B cell (primary cell): ENCODE measurements around the gene CFLAR. TPM values are rescaled to one million over a fixed set of nuclear protein-coding genes. Genes with fewer than 3 reads are reported as not detected.

Experiments
- ATAC-seq: fragments of 200-7000 bp; cut with Tn5 transposase; one replicate; pipeline ENCODE4 v1.10.0; 2021; ENCODE audit warnings: low read depth, mild to moderate bottlenecking, moderate number of reproducible peaks, moderate library complexity
- CTCF ChIA-PET: fragments of 350-600 bp; sonication (Branson Sonifier 250); formaldehyde crosslinking; loops from one replicate; lab custom pipeline; 2021; ENCODE audit warnings: antibody characterized with exemption, inconsistent platforms; lab: Charles Lee
- POLR2A ChIA-PET: fragments of 350-600 bp; sonication (Branson Sonifier 250); formaldehyde crosslinking; loops from one replicate; lab custom pipeline; 2021; ENCODE audit warnings: antibody characterized with exemption; lab: Charles Lee
- DNase-seq: peaks from one replicate; pipeline ENCODE4 v3.0.0; 2013
- H2AFZ ChIP-seq: 2 replicates; pipeline ENCODE4 v1.6.1; 2012; ENCODE audit warnings: mild to moderate bottlenecking, low read depth, low read length; ENCODE audit not compliant: insufficient read depth, poor library complexity, severe bottlenecking
- H3K27ac ChIP-seq, 2 donors: 1 replicate in 1 of 2; 2 replicates in 1 of 2; pipeline ENCODE4 v1.5.1; 2012 to 2013; ENCODE audit warnings: low read length in 2 of 2, mild to moderate bottlenecking in 2 of 2, moderate library complexity in 1 of 2
- H3K27me3 ChIP-seq, 4 experiments: fragments of 200-600 bp in 1 of 4; sonication (generic) in 1 of 4; replicated peaks in 1 of 4; 1 replicate in 2 of 4; 2 replicates in 2 of 4; pipeline versions ENCODE4 v1.6.1 to v1.7.0; 2013 to 2016; ENCODE audit warnings: low read length in 3 of 4, mild to moderate bottlenecking in 2 of 4, mixed read lengths in 1 of 4, moderate library complexity in 1 of 4; ENCODE audit not compliant: insufficient read depth in 4 of 4, control insufficient read depth in 3 of 4; ENCODE audit errors: control extremely low read depth in 1 of 4
- H3K36me3 ChIP-seq, 2 experiments: replicated peaks in 1 of 2; 1 replicate in 1 of 2; 2 replicates in 1 of 2; pipeline versions ENCODE4 v1.6.1 to v1.7.1; 2013; ENCODE audit warnings: low read length in 1 of 2; ENCODE audit not compliant: insufficient read depth in 2 of 2, control insufficient read depth in 1 of 2; ENCODE audit errors: control extremely low read depth in 1 of 2, extremely low read depth in 1 of 2
- H3K4me1 ChIP-seq, 2 donors: fragments of 200-600 bp in 1 of 2; sonication (generic) in 1 of 2; 1 replicate in 1 of 2; 2 replicates in 1 of 2; pipeline versions ENCODE4 v1.5.1 to v1.6.1; 2013 to 2017; ENCODE audit warnings: low read length in 2 of 2; ENCODE audit not compliant: control insufficient read depth in 2 of 2, insufficient read depth in 2 of 2
- H3K4me2 ChIP-seq: replicated peaks from 2 replicates; pipeline ENCODE3; 2012; ENCODE audit warnings: mild to moderate bottlenecking, low read depth, low read length; ENCODE audit not compliant: poor library complexity, severe bottlenecking
- H3K4me3 ChIP-seq, 5 experiments: fragments of 200-600 bp in 1 of 5; sonication (generic) in 1 of 5; 1 replicate in 3 of 5; 2 replicates in 2 of 5; pipeline versions ENCODE4 v1.5.1 to v1.7.0; 2011 to 2016; ENCODE audit warnings: low read length in 4 of 5, mild to moderate bottlenecking in 4 of 5, low read depth in 2 of 5, control low read depth in 1 of 5, moderate library complexity in 1 of 5; ENCODE audit not compliant: insufficient read depth in 1 of 5; ENCODE audit errors: control extremely low read depth in 1 of 5, extremely low read depth in 1 of 5
- H3K79me2 ChIP-seq: fragments of 200-600 bp; sonication (generic); one replicate; pipeline ENCODE4 v1.6.0; 2016; ENCODE audit warnings: low read length; ENCODE audit not compliant: control insufficient read depth, insufficient read depth
- H3K9ac ChIP-seq: fragments of 200-600 bp; sonication (generic); 2 replicates; pipeline ENCODE4 v1.6.1; 2017; ENCODE audit warnings: mild to moderate bottlenecking, low read length, moderate library complexity
- H3K9me3 ChIP-seq, 3 donors: one replicate each; pipeline versions ENCODE4 v1.6.1 to v1.7.1; 2013; ENCODE audit warnings: low read length in 2 of 3; ENCODE audit not compliant: control insufficient read depth in 2 of 3, insufficient read depth in 1 of 3; ENCODE audit errors: control extremely low read depth in 1 of 3
- H4K20me1 ChIP-seq: 2 replicates; pipeline ENCODE4 v1.6.0; 2012; ENCODE audit warnings: mild to moderate bottlenecking, low read length; ENCODE audit not compliant: insufficient read depth, control insufficient read depth, poor library complexity, severe bottlenecking
- H3K27ac Mint-ChIP-seq: one replicate; pipeline ENCODE4 v1.8.0; 2021; ENCODE audit warnings: mixed read lengths
- H3K27me3 Mint-ChIP-seq: one replicate; pipeline ENCODE4 v1.8.0; 2021; ENCODE audit warnings: mixed read lengths
- H3K4me1 Mint-ChIP-seq: one replicate; pipeline ENCODE4 v1.8.0; 2021; ENCODE audit warnings: mixed read lengths
- H3K4me3 Mint-ChIP-seq: one replicate; pipeline ENCODE4 v1.8.0; 2021; ENCODE audit warnings: mixed read lengths
- H3K9me3 Mint-ChIP-seq: one replicate; pipeline ENCODE4 v1.8.0; 2022; ENCODE audit warnings: mixed read lengths; ENCODE audit not compliant: insufficient read depth
- CTCF ChIP-seq: fragments of 200-600 bp; IDR thresholded peaks from one replicate; pipeline ENCODE4 v1.8.0; 2022; ENCODE audit warnings: antibody characterized with exemption, mild to moderate bottlenecking
- EZH2 ChIP-seq: IDR thresholded peaks from 2 replicates; pipeline ENCODE4 v1.6.1; 2012; ENCODE audit warnings: borderline replicate concordance, low read depth, mild to moderate bottlenecking, moderate library complexity, low read length; ENCODE audit not compliant: insufficient read depth, poor library complexity, severe bottlenecking
- WGBS: methylation state at CpG from one replicate; pipeline ENCODE4 v1.1.5; 2013; ENCODE audit warnings: missing lambda C conversion rate; ENCODE audit not compliant: insufficient coverage; 5-methylcytosine and 5-hydroxymethylcytosine counted together
- intact Hi-C: fragments of 100-400 bp; cut with micrococcal nuclease; formaldehyde crosslinking; loops from one replicate; pipeline ENCODE4 v1.10.0; 2022
- polyA plus RNA-seq: library from polyadenylated mRNA; depleted of rRNA; stranded (reverse); fragments of >200 nt; gene quantifications from 2 replicates; pipeline ENCODE4 v1.2.3, GENCODE V29; 2012
- total RNA-seq, 2 donors: library from RNA; stranded (reverse); fragments of 120-200 nt in 1 of 2; gene quantifications; 1 replicate in 1 of 2; 2 replicates in 1 of 2; pipeline versions ENCODE4 v1.2.3 to v1.2.4, GENCODE V29; 2013 to 2022

CFLAR gene
- total and polyA plus RNA-seq, 2 donors (not counting 1 experiment from before 2014, with no cell fraction given): 58.4 to 216 TPM

- Histone ChIP-seq H2AFZ (no peak overlapping the region), H3K4me3 (no peak overlapping the region), H3K27ac (no peak overlapping the region), H3K9ac (no peak overlapping the region), H3K27me3 (no peaks in the 10 kb centered on the region), H3K36me3 (peaks cover 6 to 62% of the 10 kb centered on the region in 2 experiments), H3K79me2 (peaks cover 19% of the 10 kb centered on the region), H3K4me2 (no peak overlapping the region), H3K4me1 (peaks cover 29 to 36% of the 10 kb centered on the region in 2 donors), H3K9me3 (peaks cover 0 to 7% (median 0%) of the 10 kb centered on the region in 3 donors), H4K20me1 (peaks cover 12% of the 10 kb centered on the region)
- ATAC-seq: no peak
- H3K27me3 Mint-ChIP-seq: no peaks in the 10 kb centered on the region
- WGBS: no CpG with 5 or more reads among the region's 4 CpGs
- peak overlapping the region; percentile 11 for H3K27ac Mint-ChIP-seq
- DNase-seq: no peak
- intact Hi-C loops: no loop called here
- TF ChIP-seq EZH2 (no peak), CTCF (no peak)
- peaks cover 3% of the 10 kb centered on the region for H3K9me3 Mint-ChIP-seq
- H3K4me1 Mint-ChIP-seq: peaks cover 37% of the 10 kb centered on the region
- ChIA-PET POLR2A (interaction anchor here (0.7 kb wide), 2 partner anchors 34 to 72 kb away, joined by 5 read pairs; no protein-coding TSS in a partner anchor), CTCF (no interaction called here)
- no peak overlapping the region for H3K4me3 Mint-ChIP-seq
Observed at GRCh38 chr2:201197781-201198180, 81.8 kb downstream of the CFLAR start.

GRCh38 chr2:201199847-201200246 is 83.9 kb downstream of the CFLAR start:
- no peak overlapping the region for H2AFZ ChIP-seq
- ATAC-seq (no peak), DNase-seq (no peak)
- H3K4me3 Mint-ChIP-seq: no peak overlapping the region
- no peak overlapping the region for H3K27ac Mint-ChIP-seq
- peaks cover 0 to 4% (median 0%) of the 10 kb centered on the region in 3 donors for H3K9me3 ChIP-seq
- H3K27ac ChIP-seq: no peak overlapping the region
- ChIA-PET POLR2A (no interaction called here), CTCF (no interaction called here)
- peaks cover 26% of the 10 kb centered on the region for H3K79me2 ChIP-seq
- H3K4me2 ChIP-seq: no peak overlapping the region
- peaks cover 30% of the 10 kb centered on the region for H3K4me1 Mint-ChIP-seq
- H3K4me1 ChIP-seq: peaks cover 18 to 25% of the 10 kb centered on the region in 2 donors
- no peaks in the 10 kb centered on the region for H3K27me3 Mint-ChIP-seq
- WGBS: 100% methylated on average over 1 of the region's 5 CpGs
- H3K9me3 Mint-ChIP-seq: no peaks in the 10 kb centered on the region
- no peak for TF ChIP-seq CTCF
- TF ChIP-seq EZH2: no peak
- H3K9ac ChIP-seq: no peak overlapping the region
- H4K20me1 ChIP-seq: peaks cover 12% of the 10 kb centered on the region
- H3K36me3 ChIP-seq: peaks cover 6 to 60% of the 10 kb centered on the region in 2 experiments
- intact Hi-C loops: loop anchor here (10.0 kb wide), 1 partner anchor 385 kb away; the partner anchor contains the start of gene BZW1
- no peaks in the 10 kb centered on the region for H3K27me3 ChIP-seq
- no peak overlapping the region for H3K4me3 ChIP-seq
